Cardiac muscle cell (in vitro differentiated cells and primary cell): ENCODE measurements around the gene ANKMY1. TPM values are rescaled to one million over a fixed set of nuclear protein-coding genes. Genes with fewer than 3 reads are reported as not detected.

ENCODE experiments used
- DNase-seq, 2 donors: peaks; one replicate each; pipeline versions ENCODE4 v3.0.0 to v3.0.0-alpha.2; 2010 to 2017; ENCODE audit warnings: low read depth in 1 of 2, low spot score in 1 of 2
- H3K27ac ChIP-seq: fragments of 200-600 bp; sonication (generic); 2 replicates; pipeline ENCODE4 v1.5.1; 2016
- H3K27me3 ChIP-seq: fragments of 200-600 bp; sonication (generic); 2 replicates; pipeline ENCODE4 v1.6.0; 2016; ENCODE audit warnings: control low read depth
- H3K36me3 ChIP-seq: fragments of 200-600 bp; sonication (generic); 2 replicates; pipeline ENCODE4 v1.5.1; 2016; ENCODE audit warnings: control low read depth
- H3K4me1 ChIP-seq: fragments of 200-600 bp; sonication (generic); 2 replicates; pipeline ENCODE4 v1.8.1; 2017; ENCODE audit warnings: low read depth, mild to moderate bottlenecking, mixed run types
- H3K4me3 ChIP-seq: fragments of 200-600 bp; sonication (generic); 2 replicates; pipeline ENCODE4 v1.5.1; 2016; ENCODE audit warnings: mild to moderate bottlenecking
- H3K9me3 ChIP-seq: fragments of 200-600 bp; sonication (generic); 2 replicates; pipeline ENCODE4 v1.5.1; 2017; ENCODE audit warnings: low read depth, mild to moderate bottlenecking, control low read depth
- polyA plus RNA-seq: library from polyadenylated mRNA; unstranded; fragments of >200 nt; fragmentation: Nextera tagmentation; extraction: Ambion mirVana; gene quantifications from 2 replicates; pipeline ENCODE4 v1.2.1, GENCODE V29; 2016
- total RNA-seq: library from RNA; depleted of rRNA; stranded (reverse); fragments of >200 nt; gene quantifications from 2 replicates; pipeline ENCODE4 v1.2.3, GENCODE V29; 2016
- TF ChIP-seq, protein P1 (sequence below): IDR thresholded peaks from 2 replicates; pipeline ENCODE4 v1.5.1; 2012; ENCODE audit warnings: low read depth, mild to moderate bottlenecking, low read length

Gene ANKMY1
- total and polyA plus RNA-seq, 2 experiments from 2014 or later: 7.6 to 10.8 TPM

DNA sequence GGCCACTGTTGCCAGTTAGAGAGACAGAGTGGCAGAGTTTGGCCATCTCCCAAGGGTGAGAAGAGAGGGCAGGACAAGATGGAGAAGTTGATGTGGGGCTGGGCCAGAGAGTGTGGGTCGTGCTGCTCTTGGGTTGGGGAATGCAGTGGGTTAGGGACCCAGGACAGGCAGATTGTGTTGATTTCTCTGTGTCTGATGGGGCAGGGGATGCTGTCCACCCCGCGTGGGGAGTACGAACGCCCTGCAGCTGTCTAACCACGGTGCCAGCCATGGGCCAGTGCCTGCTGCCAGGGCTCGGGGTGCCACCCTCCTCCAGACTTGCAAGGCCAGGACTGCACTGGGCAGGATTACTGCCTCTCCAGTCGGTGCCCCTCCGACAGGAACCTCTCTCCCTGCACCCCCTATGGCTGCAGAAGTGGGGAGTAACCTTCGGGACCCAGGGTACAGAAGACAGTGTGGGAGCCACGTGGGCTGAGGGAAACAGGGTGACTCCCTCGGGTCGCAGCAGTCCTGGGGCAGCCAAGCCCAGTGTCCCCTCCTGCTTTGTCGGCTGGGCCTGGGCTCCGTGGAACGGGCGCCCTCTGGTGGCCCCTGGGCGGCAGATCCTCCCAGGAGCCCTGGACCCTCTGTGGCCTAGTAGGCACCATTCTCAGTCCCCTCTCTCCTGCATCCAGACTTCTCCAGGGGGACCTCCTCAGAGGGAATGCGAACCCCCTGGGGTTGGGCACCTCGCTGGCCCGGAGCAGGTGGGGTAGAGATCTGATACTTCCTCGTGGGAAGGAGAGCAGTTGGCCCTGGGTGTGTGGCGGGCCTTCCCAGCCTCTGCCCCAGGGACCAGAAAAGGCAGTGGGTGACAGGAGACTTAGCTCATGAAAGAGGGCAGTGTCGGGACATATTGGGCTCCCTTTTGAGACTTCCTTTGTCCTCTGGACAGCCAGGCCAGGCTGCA, 119.7 kb downstream of the ANKMY1 start:
- no peak overlapping the region for H3K4me3 ChIP-seq

DNA sequence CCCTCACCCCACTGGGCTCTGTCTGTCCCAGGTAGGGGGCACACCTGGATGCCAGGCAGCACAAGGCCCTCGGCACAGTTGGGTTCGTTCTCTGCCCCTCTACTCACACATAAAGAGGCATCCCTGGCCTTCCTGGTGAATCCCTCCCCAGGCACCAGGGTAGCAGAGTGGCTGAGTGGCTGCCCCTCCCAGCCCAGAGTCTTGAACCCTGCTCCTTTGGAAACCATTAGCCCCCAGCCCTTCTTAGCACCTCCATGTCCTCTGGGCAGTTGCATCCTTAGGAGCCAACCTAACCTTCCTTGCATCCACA, 120.3 kb downstream of the ANKMY1 start:
- TF ChIP-seq, protein P1, sequence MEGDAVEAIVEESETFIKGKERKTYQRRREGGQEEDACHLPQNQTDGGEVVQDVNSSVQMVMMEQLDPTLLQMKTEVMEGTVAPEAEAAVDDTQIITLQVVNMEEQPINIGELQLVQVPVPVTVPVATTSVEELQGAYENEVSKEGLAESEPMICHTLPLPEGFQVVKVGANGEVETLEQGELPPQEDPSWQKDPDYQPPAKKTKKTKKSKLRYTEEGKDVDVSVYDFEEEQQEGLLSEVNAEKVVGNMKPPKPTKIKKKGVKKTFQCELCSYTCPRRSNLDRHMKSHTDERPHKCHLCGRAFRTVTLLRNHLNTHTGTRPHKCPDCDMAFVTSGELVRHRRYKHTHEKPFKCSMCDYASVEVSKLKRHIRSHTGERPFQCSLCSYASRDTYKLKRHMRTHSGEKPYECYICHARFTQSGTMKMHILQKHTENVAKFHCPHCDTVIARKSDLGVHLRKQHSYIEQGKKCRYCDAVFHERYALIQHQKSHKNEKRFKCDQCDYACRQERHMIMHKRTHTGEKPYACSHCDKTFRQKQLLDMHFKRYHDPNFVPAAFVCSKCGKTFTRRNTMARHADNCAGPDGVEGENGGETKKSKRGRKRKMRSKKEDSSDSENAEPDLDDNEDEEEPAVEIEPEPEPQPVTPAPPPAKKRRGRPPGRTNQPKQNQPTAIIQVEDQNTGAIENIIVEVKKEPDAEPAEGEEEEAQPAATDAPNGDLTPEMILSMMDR: no peak
- H3K27me3 ChIP-seq: peaks cover 20% of the 10 kb centered on the region
- DNase-seq: no peak
- no peaks in the 10 kb centered on the region for H3K4me1 ChIP-seq
- H3K4me3 ChIP-seq: no peak overlapping the region
- no peaks in the 10 kb centered on the region for H3K9me3 ChIP-seq
- H3K36me3 ChIP-seq: no peaks in the 10 kb centered on the region
- no peak overlapping the region for H3K27ac ChIP-seq

More for the DNA sequence above, 119.7 kb downstream of the ANKMY1 start:
- no peaks in the 10 kb centered on the region for H3K36me3 ChIP-seq
- TF ChIP-seq, protein P1: peak; percentile 96
- no peak overlapping the region for H3K27ac ChIP-seq
- H3K27me3 ChIP-seq: peaks cover 15% of the 10 kb centered on the region
- H3K9me3 ChIP-seq: no peaks in the 10 kb centered on the region
- DNase-seq: peak; percentile 69 to 80
- no peaks in the 10 kb centered on the region for H3K4me1 ChIP-seq

DNA sequence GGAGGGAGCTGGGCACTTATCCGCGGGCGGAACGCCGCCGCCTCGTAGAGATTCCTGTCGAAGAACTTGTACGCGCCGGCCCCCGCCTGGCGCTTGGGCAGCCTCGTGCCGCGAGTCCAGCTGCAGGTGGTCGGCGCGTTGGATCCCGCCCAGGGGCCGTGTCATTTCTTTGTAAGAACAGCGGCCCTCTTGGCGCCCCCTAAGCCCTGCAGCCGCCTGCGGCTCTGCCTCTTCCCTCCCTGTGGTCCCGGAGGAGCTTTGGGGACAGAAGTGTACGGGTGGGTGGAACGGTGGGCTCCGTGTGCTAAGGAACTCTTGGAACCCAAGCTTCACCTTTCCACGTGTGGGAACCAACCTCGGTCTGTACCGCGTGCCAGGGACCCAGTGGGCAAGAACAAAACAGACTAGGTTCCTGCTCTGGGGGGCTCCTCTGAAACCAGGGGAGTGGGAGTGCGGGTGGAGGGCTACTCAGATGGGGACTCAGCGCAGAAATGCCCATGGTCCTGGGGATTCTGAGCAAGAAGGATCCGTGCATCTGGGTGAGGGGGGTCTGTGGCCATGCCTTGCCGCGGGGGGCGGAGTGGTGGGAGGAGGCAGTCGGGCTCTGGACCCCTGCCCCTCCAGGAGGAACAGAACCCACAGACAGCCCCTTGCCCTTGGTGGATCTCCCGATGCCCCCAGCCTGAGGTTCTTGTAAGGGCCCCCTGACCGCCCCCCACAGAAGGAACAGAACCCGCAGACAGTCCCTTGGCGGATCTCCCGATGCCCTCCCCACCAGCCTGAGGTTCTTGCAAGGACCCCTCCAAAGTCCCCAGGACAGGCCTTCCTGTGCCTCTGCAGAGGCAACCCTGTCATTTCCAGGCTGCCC, 120.9 kb downstream of the ANKMY1 start:
- Histone ChIP-seq H3K27me3 (peaks cover 23% of the 10 kb centered on the region), H3K9me3 (no peaks in the 10 kb centered on the region), H3K36me3 (no peaks in the 10 kb centered on the region), H3K4me1 (no peaks in the 10 kb centered on the region), H3K27ac (no peak overlapping the region), H3K4me3 (peak overlapping the region; percentile 90)
- DNase-seq: peak; percentile 39 to 44
- TF ChIP-seq, protein P1: no peak

DNA sequence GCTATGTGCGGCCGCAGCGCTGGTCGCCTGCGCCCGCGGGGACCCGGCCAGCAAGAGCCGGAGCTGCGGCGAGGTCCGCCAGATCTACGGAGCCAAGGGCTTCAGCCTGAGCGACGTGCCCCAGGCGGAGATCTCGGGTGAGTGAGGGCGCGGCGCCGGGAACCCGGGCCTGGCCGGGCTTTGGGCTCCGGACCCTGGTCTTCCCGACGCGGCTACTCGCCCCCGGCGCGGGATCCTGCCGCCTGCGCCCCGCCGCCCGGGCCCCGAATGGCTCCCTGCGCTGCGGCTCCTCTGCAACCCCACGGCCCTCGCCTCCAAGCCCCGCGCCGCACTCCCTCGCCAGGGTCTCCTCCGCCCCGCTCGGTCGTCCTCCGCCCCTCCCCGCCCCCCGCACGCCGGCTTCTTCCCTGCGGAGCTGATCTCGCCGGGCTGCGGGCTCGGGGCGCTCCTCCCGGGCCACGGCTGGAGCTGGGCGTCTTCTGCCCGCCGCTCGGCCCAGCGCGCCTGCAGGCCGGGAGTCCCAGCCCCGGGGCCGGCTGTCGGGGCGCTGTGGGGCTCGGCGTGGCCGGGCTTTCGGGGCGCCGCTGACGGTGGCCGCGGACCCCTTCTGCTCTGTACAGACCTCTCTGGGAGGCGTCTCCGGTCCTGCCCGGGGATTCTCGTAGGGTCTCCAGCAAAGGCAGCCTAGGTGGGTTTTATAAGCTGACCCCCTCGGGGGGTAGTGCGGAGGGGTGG, 121.7 kb downstream of the ANKMY1 start:
- H3K27ac ChIP-seq: peak overlapping the region; percentile 96
- no peaks in the 10 kb centered on the region for H3K4me1 ChIP-seq
- H3K9me3 ChIP-seq: no peaks in the 10 kb centered on the region
- peak; percentile 37 to 57 for DNase-seq
- no peaks in the 10 kb centered on the region for H3K36me3 ChIP-seq
- H3K4me3 ChIP-seq: peak overlapping the region; percentile 90
- peaks cover 23% of the 10 kb centered on the region for H3K27me3 ChIP-seq
- TF ChIP-seq, protein P1: no peak

DNA sequence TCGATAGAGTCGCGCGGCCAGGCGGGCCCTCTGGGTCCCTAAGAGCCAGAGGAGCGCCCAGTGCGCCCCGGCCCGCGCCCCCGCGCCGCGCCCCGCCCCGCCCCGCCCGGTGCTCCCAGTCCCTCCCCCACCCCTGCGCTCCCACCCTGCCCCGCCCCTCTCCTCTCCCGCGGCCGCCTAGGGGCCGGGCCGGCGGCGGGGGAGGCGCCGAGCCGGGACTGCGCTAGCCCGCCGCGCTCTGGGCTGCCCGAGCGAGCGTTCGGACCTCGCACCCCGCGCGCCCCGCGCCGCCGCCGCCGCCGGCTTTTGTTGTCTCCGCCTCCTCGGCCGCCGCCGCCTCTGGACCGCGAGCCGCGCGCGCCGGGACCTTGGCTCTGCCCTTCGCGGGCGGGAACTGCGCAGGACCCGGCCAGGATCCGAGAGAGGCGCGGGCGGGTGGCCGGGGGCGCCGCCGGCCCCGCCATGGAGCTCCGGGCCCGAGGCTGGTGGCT, 122.3 kb downstream of the ANKMY1 start, which contains the start of gene GPC1:
Gene GPC1 (plus strand): TSS at position 207 of the 491 bp plus-strand sequence. CDS start 256 bp downstream, at position 463.
- H3K27me3 ChIP-seq: peaks cover 23% of the 10 kb centered on the region
- no peaks in the 10 kb centered on the region for H3K9me3 ChIP-seq
- peak; percentile 89 to 90 for DNase-seq
- peak within 1 kb of the TSS; percentile 90 for H3K4me3 ChIP-seq
- peak within 1 kb of the TSS; percentile 96 for H3K27ac ChIP-seq
- TF ChIP-seq, protein P1: no peak
- H3K36me3 ChIP-seq: no peaks in the 10 kb centered on the region
- no peaks in the 10 kb centered on the region for H3K4me1 ChIP-seq
